ENCODE measurements around the gene EMX1.

EMX1 gene

GRCh38 chr2:72936660-72937355 lies 19.5 kb downstream of the EMX1 start:
- DNase-seq: no peak
- in situ Hi-C loops (cut with HindIII; ENCODE audit: low pct_ligation_motif_present, low pct_unique_long_range_greater_than_20kb, low sequenced_read_pairs): no loop called here

- in situ Hi-C loops (cut with HindIII; ENCODE audit: low pct_ligation_motif_present, low pct_unique_long_range_greater_than_20kb, low sequenced_read_pairs): no loop called here
- no peak for DNase-seq
These were observed 20.0 kb downstream of the EMX1 start for GRCh38 chr2:72937356-72937669.

GRCh38 chr2:72938455-72938854 lies 21.1 kb downstream of the EMX1 start:
- no peak for DNase-seq
- in situ Hi-C loops (cut with HindIII; ENCODE audit: low pct_ligation_motif_present, low pct_unique_long_range_greater_than_20kb, low sequenced_read_pairs): no loop called here

DNA sequence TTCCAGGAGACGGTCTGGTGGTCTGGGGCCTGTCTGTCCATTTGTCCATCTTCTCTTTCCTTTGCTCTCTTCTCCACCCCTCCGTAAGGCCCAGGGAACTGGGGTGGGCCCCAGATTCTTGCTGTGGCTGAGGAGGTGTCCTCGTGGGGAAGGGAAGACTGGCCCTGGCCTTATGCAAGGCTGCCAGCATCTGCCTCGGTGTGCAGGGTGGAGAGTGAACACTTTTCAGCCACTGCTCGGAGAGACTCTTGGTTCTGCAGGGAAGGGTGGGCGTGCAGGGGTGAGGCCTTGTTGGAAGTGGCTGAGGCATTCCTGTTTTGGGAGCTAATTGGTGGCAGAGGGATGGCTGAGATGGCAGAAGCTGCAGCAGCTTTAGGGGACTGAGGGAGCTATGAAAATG lies 23.0 kb downstream of the EMX1 start:
- DNase-seq: no peak
- in situ Hi-C loops (cut with HindIII; ENCODE audit: low pct_ligation_motif_present, low pct_unique_long_range_greater_than_20kb, low sequenced_read_pairs): no loop called here

DNA sequence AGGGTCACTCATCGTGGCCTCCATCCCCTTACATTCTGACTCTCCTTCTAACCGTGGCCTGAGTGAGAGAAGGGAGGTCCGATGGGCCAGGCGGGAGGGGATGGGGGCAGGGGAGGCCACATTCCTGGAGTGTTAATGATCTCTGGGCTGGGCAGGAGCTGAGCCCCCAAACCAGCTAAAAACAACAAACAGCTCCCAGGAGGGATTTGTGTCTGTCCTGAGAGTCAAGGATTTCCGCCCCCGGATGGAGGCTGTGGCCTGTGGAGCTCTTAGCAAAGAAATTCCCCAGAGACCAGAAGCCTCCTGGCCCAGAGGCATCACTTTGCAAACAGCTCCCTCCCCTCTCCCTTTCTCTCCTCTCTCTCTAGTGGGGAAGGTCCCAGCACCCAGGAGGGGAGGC lies 23.5 kb downstream of the EMX1 start:
- in situ Hi-C loops (cut with HindIII; ENCODE audit: low pct_ligation_motif_present, low pct_unique_long_range_greater_than_20kb, low sequenced_read_pairs): no loop called here
- no peak for DNase-seq

DNA sequence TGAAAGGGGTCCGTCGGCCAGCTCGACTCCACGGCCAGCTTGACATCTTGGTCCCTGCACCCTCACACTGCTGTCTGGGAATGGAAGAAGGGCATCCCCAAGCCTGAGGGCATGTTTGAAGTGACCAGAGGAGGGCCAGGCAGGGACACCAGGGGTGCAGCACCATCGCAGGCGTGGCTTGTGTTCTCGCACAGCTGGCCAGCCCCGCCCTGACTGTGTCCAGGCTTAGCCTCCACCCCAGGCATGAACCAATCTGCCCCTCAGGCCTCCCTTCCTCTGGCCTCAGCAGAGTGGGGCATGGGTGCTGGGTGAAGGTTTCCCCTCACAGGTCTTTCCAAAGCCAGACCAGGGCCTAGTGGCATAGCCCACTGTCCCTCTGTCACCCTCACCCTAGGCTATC lies 25.0 kb downstream of the EMX1 start:
- in situ Hi-C loops (cut with HindIII; ENCODE audit: low pct_ligation_motif_present, low pct_unique_long_range_greater_than_20kb, low sequenced_read_pairs): no loop called here
- no peak for DNase-seq

DNA sequence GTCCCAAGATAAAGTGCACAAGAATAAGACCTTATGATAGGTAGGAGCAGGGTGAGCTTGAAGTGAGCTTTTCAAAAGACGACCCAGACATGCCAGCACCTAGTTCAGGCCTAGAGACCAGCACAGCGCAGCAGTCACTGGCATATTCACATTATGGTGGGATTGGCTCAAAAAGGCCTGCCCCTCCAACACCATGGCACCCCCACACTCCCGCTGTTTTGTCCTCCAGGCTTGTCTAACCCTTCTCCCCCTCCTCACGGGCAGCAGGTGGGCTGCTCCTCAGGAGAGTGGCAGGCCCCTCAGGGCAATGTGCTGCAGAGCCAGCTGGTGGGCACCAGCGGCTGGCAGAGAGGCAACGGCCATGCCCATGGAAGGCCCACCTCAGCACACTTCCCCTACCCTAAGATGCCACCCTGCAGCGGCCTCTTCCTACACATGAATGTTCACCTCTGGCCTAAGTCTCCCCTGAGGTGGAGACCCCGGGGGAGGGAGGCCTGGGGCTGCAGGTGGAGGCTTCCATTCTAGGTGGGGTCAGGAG lies 25.6 kb downstream of the EMX1 start:
- DNase-seq: no peak
- in situ Hi-C loops (cut with HindIII; ENCODE audit: low pct_ligation_motif_present, low pct_unique_long_range_greater_than_20kb, low sequenced_read_pairs): no loop called here

DNA sequence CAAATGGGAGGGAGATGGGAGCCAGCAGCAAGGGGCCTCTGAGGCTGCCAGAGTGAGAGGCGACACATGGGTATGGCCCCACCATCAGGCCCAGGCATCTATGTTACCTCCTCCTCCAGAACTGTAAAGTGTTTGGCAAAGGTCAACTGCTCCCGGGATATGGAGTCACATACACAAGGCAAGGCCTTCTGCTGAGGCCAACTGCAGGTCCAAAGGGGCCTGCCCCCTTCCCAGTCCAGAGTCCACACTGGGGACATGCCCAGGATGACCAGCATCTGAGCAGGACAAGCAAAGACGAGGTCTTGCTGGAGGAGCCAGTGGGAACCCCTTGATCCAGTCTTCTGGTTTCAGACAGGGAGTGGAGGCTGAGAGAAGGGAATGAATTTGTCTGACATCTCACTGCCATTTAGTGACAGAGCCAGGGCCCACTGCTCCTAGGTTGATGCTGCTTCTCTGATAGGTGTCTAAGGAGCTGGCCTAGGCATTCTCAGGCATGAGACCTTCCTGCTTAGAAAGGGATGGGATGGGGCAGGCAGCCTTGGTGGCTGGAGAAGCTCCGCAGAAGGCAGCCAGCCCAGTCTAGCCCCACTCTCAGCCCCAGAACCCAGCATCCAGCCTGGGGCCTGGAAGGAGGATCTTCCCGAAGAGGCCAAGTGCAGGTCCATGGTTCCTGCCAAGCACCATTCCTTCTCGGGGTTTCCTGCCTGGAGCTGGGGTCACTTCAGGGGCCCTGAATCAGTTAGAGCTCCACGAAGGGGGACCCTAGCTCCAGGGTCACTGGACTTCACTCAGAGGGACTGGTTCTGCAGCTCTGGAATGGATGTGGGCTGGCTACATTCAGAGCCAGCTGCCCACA lies 26.4 kb downstream of the EMX1 start:
- in situ Hi-C loops (cut with HindIII; ENCODE audit: low pct_ligation_motif_present, low pct_unique_long_range_greater_than_20kb, low sequenced_read_pairs): no loop called here
- DNase-seq: no peak

GRCh38 chr2:72944804-72945449 lies 27.6 kb downstream of the EMX1 start:
- no peak for DNase-seq
- in situ Hi-C loops (cut with HindIII; ENCODE audit: low pct_ligation_motif_present, low pct_unique_long_range_greater_than_20kb, low sequenced_read_pairs): no loop called here

DNA sequence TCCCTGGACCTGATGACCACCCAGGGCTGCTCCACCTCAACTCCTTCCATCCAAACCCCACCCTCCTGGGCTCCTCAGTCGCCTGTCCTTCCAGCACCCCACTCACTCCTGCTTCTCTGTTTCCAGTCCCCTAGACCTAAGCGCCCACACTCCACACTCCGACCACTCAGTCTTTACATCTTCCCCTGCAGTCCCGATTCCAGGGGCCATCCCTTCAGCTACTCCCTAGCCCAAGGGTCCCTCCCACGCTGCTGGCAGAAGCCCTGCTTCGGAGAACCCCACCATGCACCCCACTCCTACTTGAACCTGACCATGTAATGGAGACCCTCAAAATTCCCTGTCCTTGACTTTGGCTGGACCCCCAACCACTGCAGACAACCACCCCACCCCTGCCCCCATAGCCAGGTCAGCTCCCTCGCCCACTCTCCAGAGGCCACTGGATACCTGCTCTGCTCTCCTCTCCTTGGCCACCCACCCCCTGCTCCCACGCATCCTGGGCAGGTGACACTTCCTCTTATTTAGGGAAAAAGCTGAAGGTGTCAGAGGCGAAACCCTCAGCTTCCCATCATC lies 28.2 kb downstream of the EMX1 start:
- in situ Hi-C loops (cut with HindIII; ENCODE audit: low pct_ligation_motif_present, low pct_unique_long_range_greater_than_20kb, low sequenced_read_pairs): no loop called here
- no peak for DNase-seq

DNA sequence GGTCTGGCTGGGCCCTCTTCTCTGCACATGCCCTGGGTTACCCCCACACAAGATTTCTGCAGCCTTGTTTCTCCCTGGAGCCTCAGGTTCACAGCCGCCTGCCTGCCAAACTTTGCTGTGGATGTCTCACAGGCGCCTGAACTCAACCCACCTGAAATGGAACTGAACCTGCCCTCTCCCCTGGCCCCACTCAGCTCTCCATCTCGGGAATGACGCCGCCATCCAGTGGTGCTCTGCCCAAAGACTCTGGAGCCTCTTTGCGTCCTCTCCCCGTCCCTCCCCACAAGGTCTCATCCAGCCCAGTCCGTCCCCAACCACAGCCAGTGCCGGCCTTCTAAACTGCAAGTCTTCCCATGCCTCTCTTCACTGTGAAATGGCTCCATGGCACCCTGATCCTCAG lies 29.1 kb downstream of the EMX1 start:
- in situ Hi-C loops (cut with HindIII; ENCODE audit: low pct_ligation_motif_present, low pct_unique_long_range_greater_than_20kb, low sequenced_read_pairs): no loop called here
- DNase-seq: no peak

DNA sequence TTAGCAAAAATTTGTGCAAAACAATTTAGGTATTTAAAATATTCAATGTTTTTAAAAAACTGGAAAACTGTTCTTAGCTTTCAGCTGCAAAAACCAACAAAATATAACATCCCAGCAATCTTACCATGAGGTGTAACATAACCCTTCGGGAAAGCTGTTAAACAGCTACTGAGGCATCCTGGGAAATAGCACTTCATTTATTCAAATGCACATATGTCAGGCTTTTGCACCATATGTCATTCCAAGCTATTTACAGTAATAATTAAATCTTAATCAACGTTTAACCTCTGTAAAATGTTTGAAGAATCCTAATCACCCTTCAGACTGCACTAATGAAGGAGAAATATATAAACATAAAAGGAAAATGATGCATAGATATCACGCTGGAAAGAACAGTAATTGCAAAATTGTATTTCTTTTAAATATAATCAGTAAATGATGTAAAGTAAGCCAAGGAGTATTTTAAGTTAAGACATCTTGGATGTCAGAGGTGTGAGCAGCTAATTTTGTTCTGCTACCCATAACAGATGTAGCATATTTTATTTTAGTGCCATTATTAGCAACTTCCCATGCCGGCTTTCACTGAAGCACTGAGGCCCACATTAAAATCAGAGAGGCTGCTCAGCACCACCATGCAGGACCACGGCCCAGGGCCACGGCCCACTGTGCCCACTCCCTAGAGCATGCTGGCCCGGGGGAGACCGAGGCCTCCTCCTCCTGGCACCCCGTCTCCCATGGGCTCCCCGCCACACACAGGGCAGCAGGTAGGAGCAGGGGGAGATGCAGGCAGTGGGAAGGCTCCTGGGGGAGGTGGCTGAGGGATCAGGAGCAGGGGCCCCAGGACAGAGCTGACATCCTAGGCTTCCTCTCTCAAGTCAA lies 30.9 kb downstream of the EMX1 start:
- in situ Hi-C loops (cut with HindIII; ENCODE audit: low pct_ligation_motif_present, low pct_unique_long_range_greater_than_20kb, low sequenced_read_pairs): no loop called here
- no peak for DNase-seq

- in situ Hi-C loops (cut with HindIII; ENCODE audit: low pct_ligation_motif_present, low pct_unique_long_range_greater_than_20kb, low sequenced_read_pairs): no loop called here
- DNase-seq: no peak
These were observed 31.7 kb downstream of the EMX1 start for GRCh38 chr2:72949045-72949444.

DNA sequence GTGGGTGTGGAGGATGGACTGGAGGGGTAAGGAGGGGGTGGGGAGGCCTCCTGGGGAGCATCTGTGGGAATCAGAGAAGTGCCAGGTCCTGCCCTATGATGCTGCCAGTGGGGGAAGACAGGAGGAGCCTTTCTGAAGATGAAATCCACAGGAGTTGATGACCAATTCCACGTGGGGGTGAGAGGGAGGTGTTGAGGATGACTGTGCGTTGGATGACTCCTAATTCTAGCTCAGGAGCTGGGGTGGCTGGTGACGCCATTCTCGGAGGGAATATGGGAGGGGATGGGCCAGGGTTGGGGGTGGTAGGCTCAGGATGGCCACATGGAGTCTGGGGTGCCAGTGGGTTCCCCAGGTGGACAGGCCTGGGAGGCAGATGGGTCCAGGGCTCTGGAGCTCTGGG lies 32.3 kb downstream of the EMX1 start:
- DNase-seq: no peak
- in situ Hi-C loops (cut with HindIII; ENCODE audit: low pct_ligation_motif_present, low pct_unique_long_range_greater_than_20kb, low sequenced_read_pairs): no loop called here

DNA sequence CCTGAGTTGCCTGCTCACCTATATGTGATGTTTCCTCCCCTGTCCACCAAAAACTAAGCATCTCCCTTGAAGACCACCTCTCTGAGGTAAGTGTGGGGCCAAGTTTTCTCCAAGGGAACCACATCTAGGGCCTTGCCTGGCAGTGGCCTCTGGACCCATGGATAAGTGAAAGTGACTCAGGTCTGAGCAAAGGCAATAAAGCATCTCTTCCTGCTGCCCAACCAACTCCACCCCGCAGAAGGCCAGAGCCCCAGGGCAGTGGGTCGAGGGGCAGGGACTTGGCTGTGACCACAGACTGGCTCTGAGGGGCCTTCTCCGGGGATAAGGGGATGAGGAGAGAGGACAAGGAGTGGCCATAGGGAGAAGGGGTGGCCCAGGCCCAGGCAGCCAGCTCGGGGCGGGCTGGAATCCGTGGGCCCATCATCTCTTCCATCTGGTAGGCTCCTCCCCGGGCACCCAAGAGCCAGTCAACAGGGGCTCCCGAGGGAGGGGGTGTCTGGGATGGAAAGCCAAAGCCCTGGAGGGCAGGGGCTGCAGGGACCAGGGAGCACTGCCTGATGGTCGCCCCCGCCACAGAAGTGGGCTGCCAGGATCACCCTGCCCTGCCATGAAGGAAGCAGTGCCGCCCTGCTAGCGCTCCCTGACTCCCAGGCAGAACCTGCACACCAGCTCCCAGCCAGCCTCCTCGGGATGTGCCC lies 33.4 kb downstream of the EMX1 start:
- in situ Hi-C loops (cut with HindIII; ENCODE audit: low pct_ligation_motif_present, low pct_unique_long_range_greater_than_20kb, low sequenced_read_pairs): no loop called here
- DNase-seq: no peak

- in situ Hi-C loops (cut with HindIII; ENCODE audit: low pct_ligation_motif_present, low pct_unique_long_range_greater_than_20kb, low sequenced_read_pairs): no loop called here
- no peak for DNase-seq
These were observed 34.2 kb downstream of the EMX1 start for GRCh38 chr2:72951303-72952095.

All from ACHN (cell line).